Nephron progenitor cell (in vitro differentiated cells): ENCODE results near the gene NNMT.

Experiments
- DNase-seq: peaks from one replicate; pipeline ENCODE4 v3.0.0; 2021
- H3K27ac Mint-ChIP-seq: 2 replicates; pipeline ENCODE4 v1.8.0; 2021; ENCODE audit warnings: mild to moderate bottlenecking, moderate library complexity, mixed read lengths
- H3K27me3 Mint-ChIP-seq: 2 replicates; pipeline ENCODE4 v1.8.0; 2021; ENCODE audit warnings: mild to moderate bottlenecking, low read depth, mixed read lengths; ENCODE audit not compliant: poor library complexity
- H3K36me3 Mint-ChIP-seq: 2 replicates; pipeline ENCODE4 v1.8.0; 2021; ENCODE audit warnings: low read depth, mixed read lengths
- H3K4me1 Mint-ChIP-seq: 2 replicates; pipeline ENCODE4 v1.8.0; 2021; ENCODE audit warnings: mixed read lengths
- H3K4me3 Mint-ChIP-seq: 2 replicates; pipeline ENCODE4 v1.8.0; 2021; ENCODE audit warnings: mild to moderate bottlenecking, moderate library complexity, mixed read lengths
- H3K9me3 Mint-ChIP-seq: 2 replicates; pipeline ENCODE4 v1.8.0; 2021; ENCODE audit warnings: mild to moderate bottlenecking, moderate library complexity, mixed read lengths
- TF ChIP-seq, protein P1 (sequence below): fragments of 200-600 bp; sonication (generic); IDR thresholded peaks from 2 replicates; pipeline ENCODE4 v1.5.0; 2021; ENCODE audit warnings: antibody characterized with exemption

The NNMT gene

DNA sequence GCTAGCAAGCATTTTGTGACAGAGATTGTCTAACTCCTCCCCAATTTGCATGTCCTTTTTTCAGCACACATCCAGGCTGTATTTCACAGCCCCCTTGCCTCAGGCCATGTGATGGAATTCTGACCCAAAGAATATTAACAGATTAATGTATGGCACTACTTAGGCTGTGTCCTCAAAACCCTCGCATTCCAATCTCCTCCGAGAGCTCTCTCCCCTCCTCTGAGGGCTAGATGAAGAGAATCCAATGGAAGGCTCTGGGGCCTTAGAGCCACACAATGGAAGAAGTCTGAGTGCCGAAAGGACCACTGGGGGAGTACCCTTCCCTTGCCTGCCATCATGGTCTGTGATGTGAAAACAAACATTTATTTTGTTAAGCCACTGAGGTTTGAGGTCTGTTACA lies 13.7 kb upstream of the NNMT start:
- Mint-ChIP-seq H3K36me3 (no peaks in the 10 kb centered on the region), H3K27me3 (peaks cover 9% of the 10 kb centered on the region), H3K4me3 (no peak overlapping the region), H3K9me3 (no peaks in the 10 kb centered on the region), H3K4me1 (peaks cover 29% of the 10 kb centered on the region), H3K27ac (no peak overlapping the region)
- TF ChIP-seq, protein P1, sequence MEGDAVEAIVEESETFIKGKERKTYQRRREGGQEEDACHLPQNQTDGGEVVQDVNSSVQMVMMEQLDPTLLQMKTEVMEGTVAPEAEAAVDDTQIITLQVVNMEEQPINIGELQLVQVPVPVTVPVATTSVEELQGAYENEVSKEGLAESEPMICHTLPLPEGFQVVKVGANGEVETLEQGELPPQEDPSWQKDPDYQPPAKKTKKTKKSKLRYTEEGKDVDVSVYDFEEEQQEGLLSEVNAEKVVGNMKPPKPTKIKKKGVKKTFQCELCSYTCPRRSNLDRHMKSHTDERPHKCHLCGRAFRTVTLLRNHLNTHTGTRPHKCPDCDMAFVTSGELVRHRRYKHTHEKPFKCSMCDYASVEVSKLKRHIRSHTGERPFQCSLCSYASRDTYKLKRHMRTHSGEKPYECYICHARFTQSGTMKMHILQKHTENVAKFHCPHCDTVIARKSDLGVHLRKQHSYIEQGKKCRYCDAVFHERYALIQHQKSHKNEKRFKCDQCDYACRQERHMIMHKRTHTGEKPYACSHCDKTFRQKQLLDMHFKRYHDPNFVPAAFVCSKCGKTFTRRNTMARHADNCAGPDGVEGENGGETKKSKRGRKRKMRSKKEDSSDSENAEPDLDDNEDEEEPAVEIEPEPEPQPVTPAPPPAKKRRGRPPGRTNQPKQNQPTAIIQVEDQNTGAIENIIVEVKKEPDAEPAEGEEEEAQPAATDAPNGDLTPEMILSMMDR: no peak
- DNase-seq: no peak

DNA sequence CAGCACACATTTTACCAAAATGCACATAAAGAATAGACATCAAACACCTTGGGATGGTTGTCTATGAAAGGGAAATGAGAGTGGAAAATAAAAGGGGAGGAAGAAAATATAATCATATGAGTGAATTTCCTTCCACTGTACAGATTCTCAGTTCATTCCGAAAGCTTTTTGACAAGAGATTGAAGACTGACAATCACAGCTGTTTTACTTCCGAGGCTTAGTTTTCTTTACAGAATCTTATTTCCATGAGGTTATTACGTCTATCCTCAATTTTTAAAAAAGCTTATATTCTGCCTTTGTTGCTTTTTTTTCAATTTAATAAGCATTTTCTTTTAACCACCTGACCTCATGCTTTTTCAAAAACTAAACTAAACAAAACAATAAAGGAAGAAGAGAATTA lies 12.8 kb upstream of the NNMT start:
- H3K4me3 Mint-ChIP-seq: no peak overlapping the region
- peaks cover 29% of the 10 kb centered on the region for H3K4me1 Mint-ChIP-seq

DNA sequence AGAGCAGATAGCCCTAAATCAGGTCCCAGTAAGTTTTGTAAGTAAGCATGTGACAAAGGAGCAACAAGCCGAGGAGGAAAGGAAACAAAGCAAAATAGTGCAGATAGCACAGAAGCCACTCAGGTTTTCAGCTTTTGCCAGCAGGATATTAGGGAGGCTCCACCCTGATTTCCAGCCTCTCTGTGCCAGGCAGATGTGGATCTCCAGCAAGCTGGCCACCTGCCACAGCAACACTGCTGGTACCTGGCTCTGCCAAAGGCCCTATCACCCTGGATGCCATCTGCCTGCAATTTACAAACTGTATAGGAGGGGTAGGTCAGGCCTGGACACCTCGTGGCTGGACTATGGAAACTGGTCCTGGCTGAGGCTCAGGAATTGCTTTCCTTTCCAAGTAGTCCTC lies 12.2 kb upstream of the NNMT start:
- H3K36me3 Mint-ChIP-seq: no peaks in the 10 kb centered on the region
- no peak overlapping the region for H3K27ac Mint-ChIP-seq
- no peaks in the 10 kb centered on the region for H3K9me3 Mint-ChIP-seq
- H3K27me3 Mint-ChIP-seq: no peaks in the 10 kb centered on the region
- DNase-seq: no peak
- H3K4me1 Mint-ChIP-seq: peaks cover 29% of the 10 kb centered on the region
- no peak overlapping the region for H3K4me3 Mint-ChIP-seq
- TF ChIP-seq, protein P1: no peak

More for the DNA sequence above, 12.8 kb upstream of the NNMT start:
- DNase-seq: no peak
- TF ChIP-seq, protein P1: no peak
- Mint-ChIP-seq H3K36me3 (no peaks in the 10 kb centered on the region), H3K9me3 (no peaks in the 10 kb centered on the region), H3K27me3 (peaks cover 3% of the 10 kb centered on the region), H3K27ac (no peak overlapping the region)

DNA sequence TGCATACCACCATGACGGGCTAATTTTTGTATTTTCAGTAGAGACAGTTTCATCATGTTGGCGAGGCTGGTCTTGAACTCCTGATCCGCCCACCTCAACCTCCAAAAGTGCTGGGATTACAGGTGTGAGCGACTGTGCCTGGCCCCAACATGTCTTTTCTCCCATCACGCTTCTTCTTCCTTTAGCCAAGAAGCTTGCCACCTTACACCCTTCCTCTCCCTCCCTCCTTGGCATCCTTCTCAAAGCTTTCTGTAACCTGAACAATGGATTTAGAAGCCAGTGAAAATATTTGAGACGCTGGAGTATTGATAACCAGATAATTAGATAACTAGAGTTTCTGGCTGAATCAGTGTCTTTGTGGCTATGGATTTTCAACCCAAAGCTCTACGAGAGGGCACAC lies 11.3 kb upstream of the NNMT start:
- H3K27me3 Mint-ChIP-seq: no peaks in the 10 kb centered on the region
- no peak for DNase-seq
- H3K4me3 Mint-ChIP-seq: no peak overlapping the region
- no peak overlapping the region for H3K27ac Mint-ChIP-seq
- peaks cover 29% of the 10 kb centered on the region for H3K4me1 Mint-ChIP-seq
- TF ChIP-seq, protein P1: no peak
- no peaks in the 10 kb centered on the region for H3K36me3 Mint-ChIP-seq
- H3K9me3 Mint-ChIP-seq: no peaks in the 10 kb centered on the region

DNA sequence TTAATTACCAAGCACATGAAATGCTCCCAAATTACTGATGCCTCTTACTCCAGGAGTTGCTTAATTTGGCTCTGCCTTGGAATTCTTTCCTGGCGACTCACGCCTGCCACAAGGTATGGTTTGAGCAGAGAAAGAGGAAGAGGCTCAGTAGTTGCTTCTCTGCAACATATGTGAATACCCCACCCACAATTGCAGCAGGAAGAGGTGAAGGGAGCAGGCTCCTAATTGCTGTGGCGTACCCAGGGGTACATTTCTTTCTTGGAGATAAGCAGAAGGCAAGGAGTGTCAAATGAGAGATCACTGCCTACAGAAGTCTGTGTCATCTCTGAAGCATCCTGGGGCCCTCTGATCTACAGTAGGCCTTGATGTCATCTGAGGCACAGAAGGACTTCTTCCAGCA lies 10.6 kb upstream of the NNMT start:
- H3K9me3 Mint-ChIP-seq: peaks cover 5% of the 10 kb centered on the region
- no peaks in the 10 kb centered on the region for H3K36me3 Mint-ChIP-seq
- H3K4me1 Mint-ChIP-seq: peaks cover 29% of the 10 kb centered on the region
- H3K4me3 Mint-ChIP-seq: no peak overlapping the region
- no peaks in the 10 kb centered on the region for H3K27me3 Mint-ChIP-seq
- H3K27ac Mint-ChIP-seq: no peak overlapping the region
- TF ChIP-seq, protein P1: no peak
- DNase-seq: no peak

DNA sequence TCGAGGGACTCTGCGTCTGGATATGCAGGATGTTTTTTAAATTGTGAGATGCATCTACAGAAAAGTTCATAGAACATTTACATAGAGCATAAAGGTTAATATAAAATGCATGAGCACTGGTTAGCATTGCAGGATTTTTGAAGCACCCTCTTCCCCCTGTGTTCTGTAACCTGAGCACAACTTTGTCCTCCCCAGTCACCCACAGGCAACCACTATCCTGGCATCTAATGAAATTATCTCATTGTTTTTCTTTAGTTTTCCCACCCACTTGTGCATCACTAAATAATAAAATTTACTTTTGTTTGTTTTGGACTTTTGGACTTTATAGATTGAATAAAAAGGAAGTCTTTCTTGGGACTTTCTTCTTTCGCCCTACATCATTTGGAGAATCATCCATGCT lies 10.0 kb upstream of the NNMT start:
- H3K27ac Mint-ChIP-seq: no peak overlapping the region
- DNase-seq: no peak
- no peak overlapping the region for H3K4me3 Mint-ChIP-seq
- peaks cover 23% of the 10 kb centered on the region for H3K4me1 Mint-ChIP-seq
- H3K36me3 Mint-ChIP-seq: no peaks in the 10 kb centered on the region
- no peaks in the 10 kb centered on the region for H3K27me3 Mint-ChIP-seq
- TF ChIP-seq, protein P1: no peak
- peaks cover 11% of the 10 kb centered on the region for H3K9me3 Mint-ChIP-seq
